ENCODE measurements around the gene UACA. TPM values are rescaled to one million over a fixed set of nuclear protein-coding genes. Genes with fewer than 3 reads are reported as not detected.
"Not testable (repeated sequence)": the region's sequence is repeated elsewhere in the genome, so short reads cannot be mapped to it uniquely, and the experiment has no call there.

Gene UACA
- total RNA-seq, 1 experiment from 2014 or later: 43.0 TPM

GRCh38 chr15:70757627-70758026 is 5.7 kb downstream of the UACA start:
- no peak for DNase-seq (ENCODE audit: low read depth)

- no peak for DNase-seq (ENCODE audit: low read depth)
Measured at GRCh38 chr15:70754862-70755261, 8.5 kb downstream of the UACA start.

GRCh38 chr15:70753101-70753829 is 10.1 kb downstream of the UACA start:
- DNase-seq (ENCODE audit: low read depth): no peak

- no peak for DNase-seq (ENCODE audit: low read depth)
Measured at GRCh38 chr15:70752193-70752635, 11.1 kb downstream of the UACA start.

GRCh38 chr15:70750203-70750869 is 13.0 kb downstream of the UACA start:
- no peak for DNase-seq (ENCODE audit: low read depth)

- peak; percentile 70 for DNase-seq (ENCODE audit: low read depth)
Measured at GRCh38 chr15:70748281-70748747, 15.0 kb downstream of the UACA start.

GRCh38 chr15:70746598-70746997 is 16.8 kb downstream of the UACA start:
- not testable (repeated sequence) for DNase-seq (ENCODE audit: low read depth)

GRCh38 chr15:70742928-70743327 is 20.4 kb downstream of the UACA start:
- DNase-seq (ENCODE audit: low read depth): peak; percentile 61

GRCh38 chr15:70741677-70742293 is 21.6 kb downstream of the UACA start:
- peak; percentile 73 for DNase-seq (ENCODE audit: low read depth)

- DNase-seq (ENCODE audit: low read depth): peak; percentile 65
Measured at GRCh38 chr15:70741107-70741531, 22.2 kb downstream of the UACA start.

GRCh38 chr15:70735040-70735439 is 28.3 kb downstream of the UACA start:
- not testable (repeated sequence) for DNase-seq (ENCODE audit: low read depth)

- DNase-seq (ENCODE audit: low read depth): no peak
Measured at GRCh38 chr15:70729164-70729563, 34.2 kb downstream of the UACA start.

GRCh38 chr15:70726753-70727152 is 36.6 kb downstream of the UACA start:
- peak; percentile 53 for DNase-seq (ENCODE audit: low read depth)

- no peak for DNase-seq (ENCODE audit: low read depth)
Measured at GRCh38 chr15:70723927-70724326, 39.4 kb downstream of the UACA start.

- no peak for DNase-seq (ENCODE audit: low read depth)
Measured at GRCh38 chr15:70723122-70723422, 40.3 kb downstream of the UACA start.

GRCh38 chr15:70722266-70723121 is 40.9 kb downstream of the UACA start:
- peak; percentile 52 for DNase-seq (ENCODE audit: low read depth)

- no peak for DNase-seq (ENCODE audit: low read depth)
Measured at GRCh38 chr15:70720228-70721016, 42.9 kb downstream of the UACA start.

GRCh38 chr15:70717237-70717793 is 46.0 kb downstream of the UACA start:
- peak; percentile 39 for DNase-seq (ENCODE audit: low read depth)

GRCh38 chr15:70715840-70716485 is 47.4 kb downstream of the UACA start:
- peak; percentile 68 for DNase-seq (ENCODE audit: low read depth)

GRCh38 chr15:70714565-70714964 is 48.8 kb downstream of the UACA start:
- DNase-seq (ENCODE audit: low read depth): no peak

All from M059J (cell line).